ENCODE measurements around the gene SETD7. TPM values are rescaled to one million over a fixed set of nuclear protein-coding genes. Genes with fewer than 3 reads are reported as not detected.
A peak's percentile ranks its signal among the peaks of the same experiment; 100 is the strongest.

The SETD7 gene
- total and polyA plus RNA-seq, 2 experiments from 2014 or later, result 4.8 to 20.4 TPM

DNA sequence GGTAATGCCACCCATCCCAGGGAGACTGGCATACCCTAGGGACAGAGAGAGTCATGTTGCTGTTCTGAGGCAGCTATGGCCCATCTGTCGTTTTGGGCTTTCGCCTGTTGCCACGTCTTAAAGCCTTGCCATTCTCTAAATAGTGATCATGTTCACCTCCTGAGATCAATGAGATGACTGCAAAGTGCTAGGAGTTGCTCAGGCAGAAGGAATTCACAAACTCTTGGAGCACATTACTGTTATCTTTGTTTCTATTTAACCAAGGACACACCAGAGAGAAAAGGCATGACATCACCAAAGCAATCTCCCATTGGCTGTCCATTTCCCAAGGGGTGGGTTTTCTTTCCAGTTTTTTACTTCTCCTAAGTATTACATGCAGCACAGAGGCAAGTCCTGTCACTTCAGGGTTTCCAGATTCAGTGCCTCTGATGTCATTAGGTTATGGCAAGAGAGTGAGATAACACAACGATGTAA, 37.1 kb upstream of the SETD7 start:
- peak; percentile 14 to 58 for DNase-seq (ENCODE audit: low read depth in 1 of 2, low spot score in 1 of 2)
- H3K9me3 ChIP-seq (ENCODE audit: low read depth), result no peaks in the 10 kb centered on the region
- no peak for TF ChIP-seq CTCF (IDR thresholded peaks at IDR 0.05; ENCODE audit: low read depth, low read length)
- no peak overlapping the region for H3K27ac ChIP-seq
- H3K36me3 ChIP-seq, result no peaks in the 10 kb centered on the region
- no peaks in the 10 kb centered on the region for H3K27me3 ChIP-seq
- no peaks in the 10 kb centered on the region for H3K4me1 ChIP-seq (ENCODE audit: low read depth)
- no peak overlapping the region for H3K4me3 ChIP-seq

GRCh38 chr4:139589336-139590018, 33.5 kb upstream of the SETD7 start:
- DNase-seq (ENCODE audit: low read depth in 1 of 2, low spot score in 1 of 2), result peak in 1 of 2 donors; percentile 38
- Histone ChIP-seq H3K9me3 (ENCODE audit: low read depth) (no peaks in the 10 kb centered on the region), H3K27me3 (no peaks in the 10 kb centered on the region), H3K36me3 (no peaks in the 10 kb centered on the region), H3K27ac (no peak overlapping the region), H3K4me1 (ENCODE audit: low read depth) (no peaks in the 10 kb centered on the region), H3K4me3 (no peak overlapping the region)
- TF ChIP-seq CTCF (IDR thresholded peaks at IDR 0.05; ENCODE audit: low read depth, low read length), result no peak

- DNase-seq (ENCODE audit: low read depth in 1 of 2, low spot score in 1 of 2), result peak in 1 of 2 donors; percentile 35
- TF ChIP-seq CTCF (IDR thresholded peaks at IDR 0.05; ENCODE audit: low read depth, low read length), result no peak
- Histone ChIP-seq H3K4me3 (no peak overlapping the region), H3K9me3 (ENCODE audit: low read depth) (no peaks in the 10 kb centered on the region), H3K27me3 (no peaks in the 10 kb centered on the region), H3K4me1 (ENCODE audit: low read depth) (no peaks in the 10 kb centered on the region), H3K36me3 (no peaks in the 10 kb centered on the region), H3K27ac (no peak overlapping the region)
These were observed 31.4 kb upstream of the SETD7 start for GRCh38 chr4:139587446-139587845.

DNA sequence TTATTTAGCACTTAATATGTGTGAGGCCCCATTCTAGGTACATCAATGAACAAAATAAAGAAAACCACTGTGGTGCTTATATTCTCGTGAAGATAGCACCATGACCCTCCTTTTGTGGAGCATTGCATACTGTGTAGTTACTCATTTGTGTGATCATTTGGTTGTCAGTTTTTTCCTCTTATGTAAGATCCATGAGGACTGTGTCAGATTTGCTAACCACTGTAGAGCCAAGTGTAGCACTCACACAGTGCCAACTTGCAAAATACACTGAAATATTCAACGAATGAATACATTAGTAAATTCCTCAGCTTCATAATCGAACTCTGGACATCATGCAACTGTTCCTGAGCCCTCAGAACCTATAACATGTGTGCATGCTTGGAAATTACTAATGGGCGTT, 29.5 kb upstream of the SETD7 start:
- no peak for TF ChIP-seq CTCF (IDR thresholded peaks at IDR 0.05; ENCODE audit: low read depth, low read length)

DNA sequence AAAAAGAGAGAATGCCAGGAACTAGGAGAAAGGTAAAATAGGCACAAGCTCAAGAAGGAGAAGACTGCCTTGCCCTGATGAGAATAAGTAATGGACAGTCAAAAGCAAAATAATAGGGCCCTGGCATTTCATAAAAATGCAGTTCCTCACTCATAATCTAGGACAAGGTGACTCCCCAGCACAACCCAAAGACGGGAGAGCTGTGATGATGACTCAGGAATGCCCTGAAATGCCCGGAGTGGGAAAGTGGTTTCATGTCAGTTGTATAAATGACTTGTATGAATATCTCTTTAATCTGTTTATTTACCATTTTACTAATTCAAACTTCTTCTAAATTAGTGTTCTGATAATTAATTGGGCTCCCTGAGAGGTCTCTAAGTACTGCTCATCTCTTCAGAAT, 28.8 kb upstream of the SETD7 start:
- Histone ChIP-seq H3K27me3 (no peaks in the 10 kb centered on the region), H3K4me1 (ENCODE audit: low read depth) (no peaks in the 10 kb centered on the region), H3K9me3 (ENCODE audit: low read depth) (no peaks in the 10 kb centered on the region), H3K4me3 (no peak overlapping the region), H3K27ac (no peak overlapping the region), H3K36me3 (no peaks in the 10 kb centered on the region)
- DNase-seq (ENCODE audit: low read depth in 1 of 2, low spot score in 1 of 2), result peak in 1 of 2 donors; percentile 21
- no peak for TF ChIP-seq CTCF (IDR thresholded peaks at IDR 0.05; ENCODE audit: low read depth, low read length)

More for the DNA sequence above, 29.5 kb upstream of the SETD7 start:
- Histone ChIP-seq H3K9me3 (ENCODE audit: low read depth) (no peaks in the 10 kb centered on the region), H3K27ac (no peak overlapping the region), H3K4me1 (ENCODE audit: low read depth) (no peaks in the 10 kb centered on the region), H3K27me3 (no peaks in the 10 kb centered on the region), H3K4me3 (no peak overlapping the region), H3K36me3 (no peaks in the 10 kb centered on the region)
- no peak for DNase-seq (ENCODE audit: low read depth in 1 of 2, low spot score in 1 of 2)

All from cardiac muscle cell (in vitro differentiated cells and primary cell).